Measurements from ENCODE around the gene KCNH2.

KCNH2 gene

DNA sequence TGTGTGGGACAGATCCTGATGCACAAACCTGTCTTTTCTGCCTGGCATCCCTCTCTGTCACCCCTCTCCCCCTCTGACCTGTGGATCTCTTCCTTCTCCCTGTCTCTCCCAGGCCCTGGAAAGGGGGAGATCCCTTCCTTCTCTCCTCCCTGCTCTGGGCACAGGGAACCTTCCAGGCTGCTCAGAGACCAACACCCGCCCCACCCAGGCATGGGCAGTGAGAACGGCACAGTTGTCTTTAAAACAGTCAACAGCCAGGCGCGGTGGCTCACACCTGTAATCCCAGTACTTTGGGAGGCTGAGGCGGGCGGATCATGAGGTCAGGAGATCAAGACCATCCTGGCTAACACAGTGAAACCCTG, 34.7 kb downstream of the KCNH2 start:
- H3K27me3 ChIP-seq, result peaks cover 55% of the 10 kb centered on the region
- no peak overlapping the region for H3K4me3 ChIP-seq (ENCODE audit: low read depth in 1 of 2, low read length in 1 of 2)
- H3K27ac ChIP-seq, result no peak overlapping the region
- no peaks in the 10 kb centered on the region for H3K36me3 ChIP-seq
- TF ChIP-seq, protein P1, sequence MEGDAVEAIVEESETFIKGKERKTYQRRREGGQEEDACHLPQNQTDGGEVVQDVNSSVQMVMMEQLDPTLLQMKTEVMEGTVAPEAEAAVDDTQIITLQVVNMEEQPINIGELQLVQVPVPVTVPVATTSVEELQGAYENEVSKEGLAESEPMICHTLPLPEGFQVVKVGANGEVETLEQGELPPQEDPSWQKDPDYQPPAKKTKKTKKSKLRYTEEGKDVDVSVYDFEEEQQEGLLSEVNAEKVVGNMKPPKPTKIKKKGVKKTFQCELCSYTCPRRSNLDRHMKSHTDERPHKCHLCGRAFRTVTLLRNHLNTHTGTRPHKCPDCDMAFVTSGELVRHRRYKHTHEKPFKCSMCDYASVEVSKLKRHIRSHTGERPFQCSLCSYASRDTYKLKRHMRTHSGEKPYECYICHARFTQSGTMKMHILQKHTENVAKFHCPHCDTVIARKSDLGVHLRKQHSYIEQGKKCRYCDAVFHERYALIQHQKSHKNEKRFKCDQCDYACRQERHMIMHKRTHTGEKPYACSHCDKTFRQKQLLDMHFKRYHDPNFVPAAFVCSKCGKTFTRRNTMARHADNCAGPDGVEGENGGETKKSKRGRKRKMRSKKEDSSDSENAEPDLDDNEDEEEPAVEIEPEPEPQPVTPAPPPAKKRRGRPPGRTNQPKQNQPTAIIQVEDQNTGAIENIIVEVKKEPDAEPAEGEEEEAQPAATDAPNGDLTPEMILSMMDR (IDR thresholded peaks at IDR 0.05), result no peak
- H3K9me3 ChIP-seq, result no peaks in the 10 kb centered on the region
- no peaks in the 10 kb centered on the region for H3K4me1 ChIP-seq (ENCODE audit: control insufficient read depth in 1 of 2, insufficient read depth in 1 of 2, low read depth in 1 of 2, low read length in 1 of 2)

DNA sequence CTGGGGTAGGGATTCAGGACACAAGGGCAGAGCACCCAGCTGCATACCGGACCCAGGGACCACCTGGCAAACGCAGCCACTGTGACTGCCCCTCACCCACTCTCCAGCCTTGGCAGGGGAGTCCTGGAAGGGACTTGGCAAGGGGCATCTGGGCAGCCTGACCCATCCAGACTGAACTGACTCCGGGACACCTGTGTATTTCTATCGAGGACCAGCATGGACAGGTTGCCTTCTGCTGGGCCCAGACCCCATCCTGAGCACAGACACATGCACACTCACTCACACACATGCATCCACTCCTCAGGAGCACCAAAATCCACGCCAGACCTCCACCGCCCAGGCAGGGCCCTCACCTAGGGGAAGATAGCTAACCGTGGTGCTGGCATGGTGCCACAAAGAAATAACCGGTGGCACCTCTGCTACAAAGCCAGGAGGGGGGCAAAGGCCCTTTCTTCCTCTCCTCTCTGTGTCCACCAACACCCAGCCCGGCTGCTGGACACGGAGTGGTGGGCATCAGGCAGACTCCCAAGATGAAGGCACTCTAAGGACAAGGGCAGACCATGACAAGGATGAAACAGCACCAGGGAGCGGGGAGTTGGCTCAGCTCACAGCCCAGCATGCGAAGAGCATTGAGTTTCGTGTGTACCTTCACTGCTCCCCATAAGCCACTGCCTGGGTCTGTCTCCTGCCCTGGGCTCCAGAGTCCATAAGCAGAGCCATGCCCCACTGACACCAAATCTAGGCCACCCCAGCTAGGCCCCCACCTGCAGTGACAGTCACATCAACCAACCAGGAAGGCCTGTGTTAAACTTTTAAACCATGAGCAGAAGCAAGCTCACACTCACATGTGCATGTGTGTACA, 35.3 kb downstream of the KCNH2 start:
- Histone ChIP-seq H3K9me3 (no peaks in the 10 kb centered on the region), H3K4me1 (ENCODE audit: control insufficient read depth in 1 of 2, insufficient read depth in 1 of 2, low read depth in 1 of 2, low read length in 1 of 2) (no peaks in the 10 kb centered on the region), H3K4me3 (ENCODE audit: low read depth in 1 of 2, low read length in 1 of 2) (no peak overlapping the region), H3K27ac (no peak overlapping the region), H3K36me3 (no peaks in the 10 kb centered on the region), H3K27me3 (peaks cover 55% of the 10 kb centered on the region)
- TF ChIP-seq, protein P1 (IDR thresholded peaks at IDR 0.05), result no peak

DNA sequence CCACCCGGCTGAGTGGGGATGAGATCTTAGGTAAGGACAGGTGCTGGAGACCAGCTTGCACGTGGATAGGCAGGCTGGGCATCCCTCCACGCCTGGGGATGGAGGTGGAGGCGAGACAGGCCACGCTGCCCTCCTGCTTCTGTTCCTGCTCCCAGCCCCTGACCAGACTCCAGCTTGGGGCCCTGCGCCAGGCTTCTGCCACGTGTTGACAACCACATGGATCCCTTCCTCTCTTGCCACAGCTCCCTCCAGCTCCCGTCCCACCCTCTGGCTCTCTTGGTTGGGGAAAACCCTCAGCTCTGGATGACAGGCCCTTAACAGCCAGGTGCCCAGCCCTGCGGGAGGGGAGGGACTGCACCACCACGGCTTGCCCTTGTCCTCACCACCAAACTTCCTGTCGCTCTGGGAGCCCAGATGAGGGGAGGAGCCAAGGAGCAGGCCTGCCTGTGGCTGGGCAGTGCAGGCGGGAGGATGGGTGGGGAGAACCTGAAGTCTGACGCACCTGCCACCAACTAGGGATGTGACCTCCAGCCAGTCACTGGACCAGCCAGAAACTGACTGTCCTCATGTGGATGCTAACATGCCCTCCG, 36.0 kb downstream of the KCNH2 start:
- no peaks in the 10 kb centered on the region for H3K4me1 ChIP-seq (ENCODE audit: control insufficient read depth in 1 of 2, insufficient read depth in 1 of 2, low read depth in 1 of 2, low read length in 1 of 2)
- H3K36me3 ChIP-seq, result no peaks in the 10 kb centered on the region
- TF ChIP-seq, protein P1 (IDR thresholded peaks at IDR 0.05), result no peak
- H3K9me3 ChIP-seq, result no peaks in the 10 kb centered on the region
- H3K4me3 ChIP-seq (ENCODE audit: low read depth in 1 of 2, low read length in 1 of 2), result no peak overlapping the region
- H3K27ac ChIP-seq, result no peak overlapping the region
- peaks cover 55% of the 10 kb centered on the region for H3K27me3 ChIP-seq

DNA sequence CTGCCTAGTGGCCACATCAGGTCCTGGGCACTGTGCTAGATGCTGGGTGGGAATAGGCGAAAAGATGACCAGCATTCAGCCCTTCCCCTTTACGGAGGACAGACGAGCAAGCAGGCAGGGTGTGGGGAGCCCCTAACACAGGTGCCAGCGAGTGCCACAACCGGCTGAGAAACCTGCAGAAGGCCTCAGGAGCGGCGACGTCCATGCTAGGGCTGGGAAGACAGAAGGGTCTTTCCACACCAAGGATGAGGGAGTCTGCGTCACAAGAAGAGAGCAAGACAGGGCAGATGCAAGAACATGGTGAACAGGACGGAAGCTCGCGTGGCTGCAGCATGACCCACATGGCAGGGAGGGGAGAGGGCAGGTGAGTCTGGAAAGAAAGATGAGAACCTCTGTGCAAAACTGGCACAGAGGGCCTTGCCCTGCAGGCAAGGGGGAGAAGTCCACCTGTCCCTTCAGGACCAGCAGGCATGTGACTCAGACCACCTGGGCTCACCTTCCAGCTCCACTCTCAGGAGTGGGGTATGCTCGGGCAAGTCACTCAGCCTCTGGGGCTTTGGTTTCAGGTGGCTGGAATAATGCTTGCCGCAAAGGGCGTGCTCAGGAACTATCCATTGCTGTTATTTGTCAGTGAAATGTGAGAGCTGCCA, 36.6 kb downstream of the KCNH2 start:
- TF ChIP-seq, protein P1 (IDR thresholded peaks at IDR 0.05), result no peak
- no peak overlapping the region for H3K27ac ChIP-seq
- no peaks in the 10 kb centered on the region for H3K4me1 ChIP-seq (ENCODE audit: control insufficient read depth in 1 of 2, insufficient read depth in 1 of 2, low read depth in 1 of 2, low read length in 1 of 2)
- no peaks in the 10 kb centered on the region for H3K9me3 ChIP-seq
- peaks cover 51% of the 10 kb centered on the region for H3K27me3 ChIP-seq
- no peaks in the 10 kb centered on the region for H3K36me3 ChIP-seq
- H3K4me3 ChIP-seq (ENCODE audit: low read depth in 1 of 2, low read length in 1 of 2), result no peak overlapping the region

DNA sequence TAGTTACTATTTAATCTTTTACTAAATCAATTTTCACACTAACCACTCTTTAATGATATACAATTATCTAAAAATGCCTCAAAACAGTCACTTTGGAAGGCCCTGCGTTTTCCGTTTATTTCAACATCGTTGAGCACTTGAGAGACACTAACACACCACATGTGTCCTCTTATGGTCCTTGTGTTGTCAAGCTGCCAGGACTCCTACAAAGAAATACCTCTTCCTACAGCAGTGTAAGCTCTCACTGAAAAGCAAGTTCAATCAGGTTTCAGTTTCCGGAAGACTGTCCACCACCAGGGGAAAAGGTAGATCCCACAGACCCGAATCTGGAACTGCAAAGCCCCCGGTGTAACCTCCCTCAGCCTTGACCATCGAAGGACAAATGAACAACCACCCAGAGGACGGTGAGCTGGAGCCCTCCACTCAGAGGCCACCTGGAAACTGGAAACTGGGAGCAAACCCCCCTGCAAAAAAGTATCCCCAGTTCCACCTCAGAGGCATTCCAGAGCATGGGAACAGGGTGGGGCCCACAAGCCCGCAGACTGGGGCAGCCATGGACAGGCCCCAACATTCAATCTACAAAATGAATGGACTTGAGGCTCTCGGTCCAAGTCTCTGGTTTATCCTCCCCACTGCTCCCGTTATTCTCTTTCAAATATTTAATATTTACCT, 37.6 kb downstream of the KCNH2 start:
- Histone ChIP-seq H3K36me3 (no peaks in the 10 kb centered on the region), H3K9me3 (no peaks in the 10 kb centered on the region), H3K4me1 (ENCODE audit: control insufficient read depth in 1 of 2, insufficient read depth in 1 of 2, low read depth in 1 of 2, low read length in 1 of 2) (no peaks in the 10 kb centered on the region), H3K27ac (no peak overlapping the region), H3K4me3 (ENCODE audit: low read depth in 1 of 2, low read length in 1 of 2) (no peak overlapping the region), H3K27me3 (peaks cover 48% of the 10 kb centered on the region)
- TF ChIP-seq, protein P1 (IDR thresholded peaks at IDR 0.05), result no peak
